ENCODE measurements around the gene ARID1A. TPM values are rescaled to one million over a fixed set of nuclear protein-coding genes. Genes with fewer than 3 reads are reported as not detected.

The ARID1A gene
- total and polyA plus RNA-seq, 2 of the 8 experiments (the other 6 are each of a cell fraction or from before 2014, with no cell fraction given), result 52.1 to 103 TPM

GRCh38 chr1:26745191-26745590, 49.4 kb downstream of the ARID1A start:
- Histone ChIP-seq H3K36me3 (ENCODE audit: control insufficient read depth in 2 of 4, insufficient read depth in 4 of 4, low read length in 3 of 4) (peaks cover 17 to 61% (median 39%) of the 10 kb centered on the region in 4 experiments), H3K18ac (ENCODE audit: extremely low read depth, low read length) (no peak overlapping the region), H2BK20ac (ENCODE audit: low read length) (no peak overlapping the region), H2BK12ac (ENCODE audit: low read depth, low read length) (no peak overlapping the region), H3K79me2 (ENCODE audit: control insufficient read depth in 1 of 2, insufficient read depth in 2 of 2, low read length in 2 of 2) (peaks cover 0 to 77% of the 10 kb centered on the region in 2 experiments), H2BK120ac (replicated peaks; ENCODE audit: low read depth, low read length) (no peak overlapping the region), H4K91ac (replicated peaks; ENCODE audit: insufficient read length, low read length) (no peak overlapping the region), H3K79me1 (ENCODE audit: low read depth, low read length) (peaks cover 12% of the 10 kb centered on the region), H2AFZ (ENCODE audit: low read length) (no peak overlapping the region), H2BK15ac (ENCODE audit: low read length) (no peak overlapping the region), H4K5ac (ENCODE audit: insufficient read length, low read depth, low read length) (no peak overlapping the region), H3K4me1 (replicated peaks in 1 of 4; ENCODE audit: control insufficient read depth in 3 of 4, insufficient read depth in 4 of 4, low read length in 3 of 4) (peaks cover 0 to 8% (median 2%) of the 10 kb centered on the region in 4 experiments; a peak in 1 of 7 replicates), H3K56ac (replicated peaks; ENCODE audit: insufficient read length, low read depth, low read length) (no peak overlapping the region), H3K14ac (ENCODE audit: insufficient read length) (no peak overlapping the region), H3K27ac (ENCODE audit: low read depth, low read length) (no peak overlapping the region), H2AK5ac (ENCODE audit: low read depth, low read length) (no peak overlapping the region), H4K20me1 (replicated peaks in 1 of 2; ENCODE audit: control insufficient read depth in 1 of 2, insufficient read depth in 2 of 2, low read length in 2 of 2) (peaks cover 6 to 27% of the 10 kb centered on the region in 2 experiments), H3K27me3 (replicated peaks in 1 of 4; ENCODE audit: control insufficient read depth in 3 of 4, extremely low read depth in 1 of 4, insufficient read depth in 3 of 4, low read length in 3 of 4) (no peaks in the 10 kb centered on the region), H2BK5ac (ENCODE audit: low read depth, low read length) (no peak overlapping the region), H3K4me3 (ENCODE audit: extremely low read depth in 1 of 4, insufficient read depth in 2 of 4, low read depth in 3 of 4, low read length in 4 of 4) (no peak overlapping the region), H3K23me2 (ENCODE audit: low read depth, low read length) (no peaks in the 10 kb centered on the region), H4K8ac (ENCODE audit: extremely low read depth, insufficient read depth, low read length) (no peak overlapping the region), H3K9ac (replicated peaks in 1 of 4; ENCODE audit: extremely low read depth in 1 of 4, low read depth in 3 of 4, low read length in 3 of 4) (no peak overlapping the region), H3K4ac (replicated peaks; ENCODE audit: insufficient read length, low read depth, low read length) (no peak overlapping the region), H3K9me3 (ENCODE audit: insufficient read depth in 2 of 2, low read depth in 1 of 2, low read length in 1 of 2) (no peaks in the 10 kb centered on the region), H3K23ac (ENCODE audit: insufficient read length) (no peak overlapping the region), H3K4me2 (ENCODE audit: insufficient read depth in 1 of 2, low read depth in 2 of 2, low read length in 2 of 2) (no peak overlapping the region)
- ChIA-PET CTCF (ENCODE audit: partially characterized antibody) (interaction anchor here (0.8 to 2.9 kb wide), 8 partner anchors 13 to 146 kb away, joined by 3 to 12 read pairs (median 6); no protein-coding TSS in a partner anchor), POLR2A (ENCODE audit: partially characterized antibody) (interaction anchor here (1.0 to 3.8 kb wide), 5 partner anchors 10 to 44 kb away, joined by 3 to 19 read pairs (median 3); no protein-coding TSS in a partner anchor)
- FAIRE-seq (no peak), DNase-seq (ENCODE audit: low read depth in 1 of 2, low spot score in 2 of 2) (no peak)
- WGBS, 2 experiments (ENCODE audit: extremely low coverage in 1 of 2, insufficient coverage in 1 of 2, insufficient read length in 1 of 2, insufficient replicate concordance in 2 of 2, low coverage in 1 of 2, low lambda C conversion rate in 2 of 2, missing lambda C conversion rate in 1 of 2), result 84% methylated on average over 5 of the region's 5 CpGs; no CpG with 5 or more reads in 1 of the 2 experiments
- TF ChIP-seq CREB1 (IDR thresholded peaks at IDR 0.05) (no peak), ASH2L (IDR thresholded peaks at IDR 0.05; ENCODE audit: low read length) (no peak), TEAD4 (IDR thresholded peaks at IDR 0.05; ENCODE audit: low read depth, low read length) (no peak), ATF2 (IDR thresholded peaks at IDR 0.05; ENCODE audit: low read length) (no peak), JUND (IDR thresholded peaks at IDR 0.05; ENCODE audit: low read length) (no peak), TAF7 (optimal IDR thresholded peaks at IDR 0.05; ENCODE audit: borderline replicate concordance, low read depth, low read length) (no peak), TAF1 (IDR thresholded peaks at IDR 0.05; ENCODE audit: low read depth, low read length) (no peak), HDAC2 (IDR thresholded peaks at IDR 0.05; ENCODE audit: borderline replicate concordance in 1 of 2, low read depth in 2 of 2, low read length in 2 of 2) (no peak), TBP (IDR thresholded peaks at IDR 0.05; ENCODE audit: low read depth, low read length) (no peak), POLR2AphosphoS5 (IDR thresholded peaks at IDR 0.05; ENCODE audit: low read depth, low read length) (no peak), HDAC6 (IDR thresholded peaks at IDR 0.05; ENCODE audit: low read depth, low read length) (no peak)

Measured in H1 (cell line).